Neural progenitor cell (in vitro differentiated cells): ENCODE results near the gene RAD51B.

ENCODE experiments used
- EZH2 ChIP-seq: fragments of 200-600 bp; sonication (generic); IDR thresholded peaks from 2 replicates; pipeline ENCODE4 v1.6.1; 2017; ENCODE audit warnings: antibody characterized with exemption, mild to moderate bottlenecking, moderate library complexity
- EZH2phosphoT487 ChIP-seq: fragments of 200-600 bp; sonication (generic); IDR thresholded peaks from 2 replicates; pipeline ENCODE4 v1.6.1; 2017; ENCODE audit warnings: antibody characterized with exemption
- TF ChIP-seq, protein P1 (sequence below): fragments of 200-600 bp; sonication (generic); IDR thresholded peaks from 2 replicates; pipeline ENCODE4 v1.5.1; 2017; ENCODE audit warnings: antibody characterized with exemption, mild to moderate bottlenecking

DNA sequence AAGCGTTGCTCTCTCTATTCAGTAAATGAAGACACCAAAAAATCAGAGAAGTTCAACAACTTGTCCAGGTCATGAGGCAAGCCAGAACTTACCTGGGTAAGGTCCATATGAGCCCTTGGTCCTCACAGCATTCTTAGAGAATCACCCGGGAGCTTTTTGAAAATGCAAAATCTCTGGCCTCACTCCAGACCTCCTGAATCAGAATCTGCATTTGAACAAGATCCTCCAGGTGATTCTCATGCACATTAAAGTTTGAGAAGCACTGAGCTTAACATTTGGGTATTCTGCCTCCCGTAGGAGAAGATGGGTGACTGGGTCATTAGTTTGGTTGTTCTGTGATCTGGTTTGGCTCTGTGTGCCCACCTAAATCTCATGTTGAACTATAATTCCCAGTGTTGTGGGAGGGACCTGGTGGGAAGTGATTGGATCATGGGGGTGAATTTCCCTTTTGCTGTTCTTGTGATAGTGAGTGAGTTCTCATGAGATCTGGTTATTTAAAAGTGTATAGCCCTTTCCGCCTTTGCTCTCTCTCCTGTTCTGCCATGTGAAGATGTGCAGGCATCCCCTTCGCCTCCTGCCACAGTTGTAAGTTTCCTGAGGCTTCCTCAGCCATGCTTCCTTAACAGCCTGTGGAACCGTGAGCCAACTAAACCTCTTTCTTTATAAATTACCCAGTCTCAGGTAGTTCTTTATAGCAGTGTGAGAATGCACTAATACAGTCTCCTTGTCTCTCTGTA, 221.2 kb downstream of the RAD51B start:
- TF ChIP-seq EZH2 (no peak), EZH2phosphoT487 (no peak)
- TF ChIP-seq, protein P1, sequence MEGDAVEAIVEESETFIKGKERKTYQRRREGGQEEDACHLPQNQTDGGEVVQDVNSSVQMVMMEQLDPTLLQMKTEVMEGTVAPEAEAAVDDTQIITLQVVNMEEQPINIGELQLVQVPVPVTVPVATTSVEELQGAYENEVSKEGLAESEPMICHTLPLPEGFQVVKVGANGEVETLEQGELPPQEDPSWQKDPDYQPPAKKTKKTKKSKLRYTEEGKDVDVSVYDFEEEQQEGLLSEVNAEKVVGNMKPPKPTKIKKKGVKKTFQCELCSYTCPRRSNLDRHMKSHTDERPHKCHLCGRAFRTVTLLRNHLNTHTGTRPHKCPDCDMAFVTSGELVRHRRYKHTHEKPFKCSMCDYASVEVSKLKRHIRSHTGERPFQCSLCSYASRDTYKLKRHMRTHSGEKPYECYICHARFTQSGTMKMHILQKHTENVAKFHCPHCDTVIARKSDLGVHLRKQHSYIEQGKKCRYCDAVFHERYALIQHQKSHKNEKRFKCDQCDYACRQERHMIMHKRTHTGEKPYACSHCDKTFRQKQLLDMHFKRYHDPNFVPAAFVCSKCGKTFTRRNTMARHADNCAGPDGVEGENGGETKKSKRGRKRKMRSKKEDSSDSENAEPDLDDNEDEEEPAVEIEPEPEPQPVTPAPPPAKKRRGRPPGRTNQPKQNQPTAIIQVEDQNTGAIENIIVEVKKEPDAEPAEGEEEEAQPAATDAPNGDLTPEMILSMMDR = no peak
